Fibroblast of upper back skin (primary cell): ENCODE measurements around the gene NPM1.
A peak's percentile ranks its signal among the peaks of the same experiment; 100 is the strongest.

Source experiments
- DNase-seq: peaks from one replicate; pipeline ENCODE4 v3.0.0-alpha.2; 2013

Gene NPM1

GRCh38 chr5:171428809-171429542 lies 41.3 kb downstream of the NPM1 start:
- DNase-seq: no peak

- no peak for DNase-seq
Measured at GRCh38 chr5:171429543-171429910, 41.9 kb downstream of the NPM1 start.

GRCh38 chr5:171431251-171431777 lies 43.7 kb downstream of the NPM1 start:
- no peak for DNase-seq

- no peak for DNase-seq
Measured at GRCh38 chr5:171432076-171432475, 44.4 kb downstream of the NPM1 start.

GRCh38 chr5:171432583-171433351 lies 45.1 kb downstream of the NPM1 start:
- DNase-seq: no peak

- DNase-seq: no peak
Measured at GRCh38 chr5:171433352-171433698, 45.7 kb downstream of the NPM1 start.

GRCh38 chr5:171433982-171434676 lies 46.5 kb downstream of the NPM1 start:
- DNase-seq: no peak

GRCh38 chr5:171434874-171435273 lies 47.2 kb downstream of the NPM1 start:
- no peak for DNase-seq

GRCh38 chr5:171435908-171436307 lies 48.3 kb downstream of the NPM1 start:
- no peak for DNase-seq

GRCh38 chr5:171436804-171437285 lies 49.2 kb downstream of the NPM1 start:
- DNase-seq: no peak

- DNase-seq: no peak
Measured at GRCh38 chr5:171437286-171437821, 49.7 kb downstream of the NPM1 start.

GRCh38 chr5:171438738-171439137 lies 51.1 kb downstream of the NPM1 start:
- no peak for DNase-seq

GRCh38 chr5:171441246-171441791 lies 53.7 kb downstream of the NPM1 start:
- DNase-seq: no peak

GRCh38 chr5:171442287-171443042 lies 54.8 kb downstream of the NPM1 start:
- peak; percentile 77 for DNase-seq

- peak; percentile 31 for DNase-seq
Measured at GRCh38 chr5:171444582-171444981, 56.9 kb downstream of the NPM1 start.

- DNase-seq: peak; percentile 89
Measured at GRCh38 chr5:171445644-171446516, 58.2 kb downstream of the NPM1 start.

GRCh38 chr5:171447226-171447625 lies 59.6 kb downstream of the NPM1 start:
- DNase-seq: peak; percentile 60

- no peak for DNase-seq
Measured at GRCh38 chr5:171449426-171449825, 61.8 kb downstream of the NPM1 start.

GRCh38 chr5:171450423-171451331 lies 63.0 kb downstream of the NPM1 start:
- DNase-seq: peak; percentile 87

- no peak for DNase-seq
Measured at GRCh38 chr5:171451421-171451820, 63.8 kb downstream of the NPM1 start.
